HepG2 (cell line): ENCODE measurements around the gene L3MBTL4. TPM values are rescaled to one million over a fixed set of nuclear protein-coding genes. Genes with fewer than 3 reads are reported as not detected.

Experiments
- FIP1L1 ChIP-seq: fragments of 200-400 bp; formaldehyde crosslinking; IDR thresholded peaks from 2 replicates; pipeline ENCODE4 v1.6.1; 2018; ENCODE audit warnings: low read depth, mild to moderate bottlenecking, low read length, moderate library complexity, borderline replicate concordance; ENCODE audit not compliant: insufficient read depth
- FOXO1 ChIP-seq: sonication (generic); formaldehyde crosslinking; IDR thresholded peaks from 2 replicates; pipeline ENCODE4 v1.4.0; 2020; ENCODE audit warnings: missing genetic modification reagents
- GPN1 ChIP-seq: sonication (generic); formaldehyde crosslinking; IDR thresholded peaks from 2 replicates; pipeline ENCODE4 v1.5.1; 2020; ENCODE audit warnings: missing genetic modification reagents, borderline replicate concordance
- HMG20B ChIP-seq: conservative IDR thresholded peaks from 2 replicates; pipeline ENCODE4 v1.6.1; 2016; ENCODE audit warnings: missing genetic modification reagents, missing compliant biosample characterization
- IRX3 ChIP-seq: sonication (generic); formaldehyde crosslinking; IDR thresholded peaks from 2 replicates; pipeline ENCODE4 v1.8.1; 2023; ENCODE audit warnings: mild to moderate bottlenecking, low read depth, missing genetic modification reagents, borderline replicate concordance
- KDM6A ChIP-seq: IDR thresholded peaks from 2 replicates; pipeline ENCODE4 v1.6.1; 2016; ENCODE audit warnings: low read depth
- MIER3 ChIP-seq: IDR thresholded peaks from 2 replicates; pipeline ENCODE4 v1.6.1; 2016; ENCODE audit warnings: missing compliant biosample characterization, borderline replicate concordance
- MLLT10 ChIP-seq: sonication (generic); formaldehyde crosslinking; IDR thresholded peaks from 2 replicates; pipeline ENCODE4 v1.4.0; 2020; ENCODE audit warnings: missing genetic modification reagents
- MXI1 ChIP-seq: IDR thresholded peaks from 3 replicates; pipeline ENCODE4 v1.6.1; 2012; ENCODE audit warnings: low read depth, low read length, inconsistent platforms, borderline replicate concordance
- NFE2 ChIP-seq: sonication (generic); formaldehyde crosslinking; IDR thresholded peaks from 2 replicates; pipeline ENCODE4 v1.4.0; 2020; ENCODE audit warnings: missing genetic modification reagents
- PHF5A ChIP-seq: IDR thresholded peaks from one replicate; pipeline ENCODE4 v1.6.1; 2018; ENCODE audit warnings: low read depth, missing genetic modification reagents; ENCODE audit not compliant: unreplicated experiment
- RNF2 ChIP-seq: fragments of 450-650 bp; conservative IDR thresholded peaks from 2 replicates; pipeline ENCODE4 v1.6.1; 2016; ENCODE audit warnings: low read depth
- SAP130 ChIP-seq: IDR thresholded peaks from 2 replicates; pipeline ENCODE4 v1.6.1; 2016; ENCODE audit warnings: low read depth
- SOX6 ChIP-seq, 2 experiments: fragments of 450-650 bp in 1 of 2; sonication (generic) in 1 of 2; formaldehyde crosslinking in 1 of 2; IDR thresholded peaks; 2 replicates each; pipeline versions ENCODE4 v1.4.0 to v1.6.1; 2017 to 2020; ENCODE audit warnings: antibody characterized with exemption in 1 of 2, mild to moderate bottlenecking in 1 of 2, missing genetic modification reagents in 1 of 2
- TRIM24 ChIP-seq: sonication (generic); formaldehyde crosslinking; IDR thresholded peaks from 2 replicates; pipeline ENCODE4 v1.8.0; 2022; ENCODE audit warnings: mild to moderate bottlenecking, missing genetic modification reagents
- ZC3H13 ChIP-seq: sonication (generic); formaldehyde crosslinking; IDR thresholded peaks from 2 replicates; pipeline ENCODE4 v1.8.1; 2023; ENCODE audit warnings: mild to moderate bottlenecking, missing genetic modification reagents, moderate library complexity
- ZFX ChIP-seq: sonication (generic); formaldehyde crosslinking; IDR thresholded peaks from 2 replicates; pipeline ENCODE4 v1.4.0; 2020; ENCODE audit warnings: mild to moderate bottlenecking, low read depth, missing genetic modification reagents, moderate library complexity
- ZNF234 ChIP-seq: sonication (generic); formaldehyde crosslinking; conservative IDR thresholded peaks from 2 replicates; pipeline ENCODE4 v1.5.1; 2020; ENCODE audit warnings: mild to moderate bottlenecking, missing genetic modification reagents
- ZNF589 ChIP-seq: sonication (generic); formaldehyde crosslinking; conservative IDR thresholded peaks from 2 replicates; pipeline ENCODE4 v1.8.0; 2022; ENCODE audit warnings: mild to moderate bottlenecking, moderate library complexity, missing genetic modification reagents
- polyA plus RNA-seq, 8 experiments: library from polyadenylated mRNA; depleted of rRNA in 3 of 8; stranded (reverse) in 7 of 8; unstranded in 1 of 8; fragments of >200 nt; fragmentation: Illumina TruSeq in 4 of 8; extraction: Trizol in 4 of 8; gene quantifications; 2 replicates each; pipeline versions ENCODE4 v1.2.1 to v1.2.3, GENCODE V29; 2011 to 2016; ENCODE audit warnings: low read depth in 4 of 8, missing spikeins in 1 of 8, mixed read lengths in 1 of 8; ENCODE audit not compliant: insufficient read depth in 1 of 8
- total RNA-seq, 5 experiments: library from RNA; depleted of rRNA; stranded (reverse); fragments of >200 nt; fragmentation: Illumina TruSeq; extraction: Trizol; gene quantifications; 2 replicates each; pipeline ENCODE4 v1.2.3, GENCODE V29; 2016; ENCODE audit warnings: low read depth in 1 of 5
- TF ChIP-seq, protein P1 (sequence below): sonication (generic); formaldehyde crosslinking; IDR thresholded peaks from 2 replicates; pipeline ENCODE4 v1.4.0; 2020; ENCODE audit warnings: missing genetic modification reagents, borderline replicate concordance
- TF ChIP-seq, protein P2 (sequence below): IDR thresholded peaks from 2 replicates; pipeline ENCODE4 v1.6.1; 2012; ENCODE audit warnings: low read depth, low read length, improper control_type of control experiment
- TF ChIP-seq, protein P3 (sequence below): sonication (generic); formaldehyde crosslinking; IDR thresholded peaks from 2 replicates; pipeline ENCODE4 v1.8.0; 2022; ENCODE audit warnings: mild to moderate bottlenecking, missing genetic modification reagents; ENCODE audit not compliant: insufficient replicate concordance

Gene L3MBTL4
- total and polyA plus RNA-seq, 2 of the 13 experiments (the other 11 are each of a cell fraction or from before 2014, with no cell fraction given): 10.8 to 13.3 TPM

DNA sequence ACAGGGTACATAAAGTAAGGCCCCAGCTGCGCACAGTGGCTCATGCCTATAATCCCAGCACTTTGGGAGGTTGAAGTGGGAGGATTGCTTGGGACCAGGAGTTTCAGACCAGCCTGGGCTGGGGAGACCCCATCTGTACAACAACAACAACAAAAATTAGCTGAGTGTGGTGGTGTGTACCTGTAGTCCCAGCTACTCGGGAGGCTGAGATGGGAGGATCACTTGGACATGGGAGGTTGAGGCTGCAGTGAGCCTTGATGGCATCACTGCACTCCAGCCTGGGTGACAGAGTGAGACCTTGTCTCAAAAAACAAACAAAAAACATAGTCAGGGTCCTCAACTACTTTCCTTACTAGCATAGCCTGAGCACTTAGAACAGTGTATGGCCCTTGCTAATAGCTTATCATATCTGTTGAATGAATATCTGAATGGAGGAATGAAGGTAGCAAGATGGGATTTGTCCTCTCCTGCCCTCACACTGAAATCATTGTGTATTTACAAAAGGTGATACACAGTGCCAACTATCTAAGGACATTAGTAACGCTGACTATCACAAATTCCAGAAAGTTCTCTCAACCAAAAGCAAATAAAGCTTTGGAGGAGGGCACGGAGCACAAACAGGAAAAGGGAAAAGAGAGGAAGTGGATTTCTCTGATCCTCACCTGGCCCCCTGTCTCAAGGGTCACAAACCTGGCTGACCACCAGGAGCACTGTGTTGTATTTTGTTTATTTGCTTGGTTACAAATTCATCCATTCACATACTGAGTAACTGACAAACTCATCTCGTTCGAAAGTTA, 38.1 kb downstream of the L3MBTL4 start (continued):
- TF ChIP-seq, protein P1, sequence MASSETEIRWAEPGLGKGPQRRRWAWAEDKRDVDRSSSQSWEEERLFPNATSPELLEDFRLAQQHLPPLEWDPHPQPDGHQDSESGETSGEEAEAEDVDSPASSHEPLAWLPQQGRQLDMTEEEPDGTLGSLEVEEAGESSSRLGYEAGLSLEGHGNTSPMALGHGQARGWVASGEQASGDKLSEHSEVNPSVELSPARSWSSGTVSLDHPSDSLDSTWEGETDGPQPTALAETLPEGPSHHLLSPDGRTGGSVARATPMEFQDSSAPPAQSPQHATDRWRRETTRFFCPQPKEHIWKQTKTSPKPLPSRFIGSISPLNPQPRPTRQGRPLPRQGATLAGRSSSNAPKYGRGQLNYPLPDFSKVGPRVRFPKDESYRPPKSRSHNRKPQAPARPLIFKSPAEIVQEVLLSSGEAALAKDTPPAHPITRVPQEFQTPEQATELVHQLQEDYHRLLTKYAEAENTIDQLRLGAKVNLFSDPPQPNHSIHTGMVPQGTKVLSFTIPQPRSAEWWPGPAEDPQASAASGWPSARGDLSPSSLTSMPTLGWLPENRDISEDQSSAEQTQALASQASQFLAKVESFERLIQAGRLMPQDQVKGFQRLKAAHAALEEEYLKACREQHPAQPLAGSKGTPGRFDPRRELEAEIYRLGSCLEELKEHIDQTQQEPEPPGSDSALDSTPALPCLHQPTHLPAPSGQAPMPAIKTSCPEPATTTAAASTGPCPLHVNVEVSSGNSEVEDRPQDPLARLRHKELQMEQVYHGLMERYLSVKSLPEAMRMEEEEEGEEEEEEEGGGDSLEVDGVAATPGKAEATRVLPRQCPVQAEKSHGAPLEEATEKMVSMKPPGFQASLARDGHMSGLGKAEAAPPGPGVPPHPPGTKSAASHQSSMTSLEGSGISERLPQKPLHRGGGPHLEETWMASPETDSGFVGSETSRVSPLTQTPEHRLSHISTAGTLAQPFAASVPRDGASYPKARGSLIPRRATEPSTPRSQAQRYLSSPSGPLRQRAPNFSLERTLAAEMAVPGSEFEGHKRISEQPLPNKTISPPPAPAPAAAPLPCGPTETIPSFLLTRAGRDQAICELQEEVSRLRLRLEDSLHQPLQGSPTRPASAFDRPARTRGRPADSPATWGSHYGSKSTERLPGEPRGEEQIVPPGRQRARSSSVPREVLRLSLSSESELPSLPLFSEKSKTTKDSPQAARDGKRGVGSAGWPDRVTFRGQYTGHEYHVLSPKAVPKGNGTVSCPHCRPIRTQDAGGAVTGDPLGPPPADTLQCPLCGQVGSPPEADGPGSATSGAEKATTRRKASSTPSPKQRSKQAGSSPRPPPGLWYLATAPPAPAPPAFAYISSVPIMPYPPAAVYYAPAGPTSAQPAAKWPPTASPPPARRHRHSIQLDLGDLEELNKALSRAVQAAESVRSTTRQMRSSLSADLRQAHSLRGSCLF (CRISPR knock-in tag): no peak
- no peak for TF ChIP-seq ZC3H13 (CRISPR knock-in tag)
- 0 out of 2 replicates have a peak, but pooled peaks have one; percentile 13 for TF ChIP-seq HMG20B
- TF ChIP-seq TRIM24 (CRISPR knock-in tag): 0 out of 2 replicates have a peak, but pooled peaks have one; percentile 44
- no peak for TF ChIP-seq ZNF234 (CRISPR knock-in tag)
- no peak for TF ChIP-seq RNF2
- TF ChIP-seq, protein P2, sequence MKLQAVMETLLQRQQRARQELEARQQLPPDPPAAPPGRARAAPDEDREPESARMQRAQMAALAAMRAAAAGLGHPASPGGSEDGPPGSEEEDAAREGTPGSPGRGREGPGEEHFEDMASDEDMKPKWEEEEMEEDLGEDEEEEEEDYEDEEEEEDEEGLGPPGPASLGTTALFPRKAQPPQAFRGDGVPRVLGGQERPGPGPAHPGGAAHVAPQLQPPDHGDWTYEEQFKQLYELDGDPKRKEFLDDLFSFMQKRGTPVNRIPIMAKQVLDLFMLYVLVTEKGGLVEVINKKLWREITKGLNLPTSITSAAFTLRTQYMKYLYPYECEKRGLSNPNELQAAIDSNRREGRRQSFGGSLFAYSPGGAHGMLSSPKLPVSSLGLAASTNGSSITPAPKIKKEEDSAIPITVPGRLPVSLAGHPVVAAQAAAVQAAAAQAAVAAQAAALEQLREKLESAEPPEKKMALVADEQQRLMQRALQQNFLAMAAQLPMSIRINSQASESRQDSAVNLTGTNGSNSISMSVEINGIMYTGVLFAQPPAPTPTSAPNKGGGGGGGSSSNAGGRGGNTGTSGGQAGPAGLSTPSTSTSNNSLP: no peak
- TF ChIP-seq, protein P3, sequence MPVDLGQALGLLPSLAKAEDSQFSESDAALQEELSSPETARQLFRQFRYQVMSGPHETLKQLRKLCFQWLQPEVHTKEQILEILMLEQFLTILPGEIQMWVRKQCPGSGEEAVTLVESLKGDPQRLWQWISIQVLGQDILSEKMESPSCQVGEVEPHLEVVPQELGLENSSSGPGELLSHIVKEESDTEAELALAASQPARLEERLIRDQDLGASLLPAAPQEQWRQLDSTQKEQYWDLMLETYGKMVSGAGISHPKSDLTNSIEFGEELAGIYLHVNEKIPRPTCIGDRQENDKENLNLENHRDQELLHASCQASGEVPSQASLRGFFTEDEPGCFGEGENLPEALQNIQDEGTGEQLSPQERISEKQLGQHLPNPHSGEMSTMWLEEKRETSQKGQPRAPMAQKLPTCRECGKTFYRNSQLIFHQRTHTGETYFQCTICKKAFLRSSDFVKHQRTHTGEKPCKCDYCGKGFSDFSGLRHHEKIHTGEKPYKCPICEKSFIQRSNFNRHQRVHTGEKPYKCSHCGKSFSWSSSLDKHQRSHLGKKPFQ (CRISPR knock-in tag): no peak
- TF ChIP-seq SAP130 (CRISPR knock-in tag): peak; percentile 74
- no peak; the same call in 1 of the 2 replicates for TF ChIP-seq ZFX
- TF ChIP-seq MXI1: no peak
- no peak for TF ChIP-seq MLLT10 (CRISPR knock-in tag)
- TF ChIP-seq NFE2 (CRISPR knock-in tag): no peak
- peak; percentile 46 for TF ChIP-seq KDM6A (CRISPR knock-in tag)
- no peak for TF ChIP-seq PHF5A (CRISPR knock-in tag)
- TF ChIP-seq FIP1L1: no peak
- peak; percentile 72; the same call in 1 of the 2 replicates for TF ChIP-seq FOXO1 (CRISPR knock-in tag)
- no peak for TF ChIP-seq GPN1 (CRISPR knock-in tag)
- no peak for TF ChIP-seq SOX6 (IDR thresholded peaks at IDR 0.05)
- TF ChIP-seq SOX6 (CRISPR knock-in tag; IDR thresholded peaks at IDR 0.05): peak; percentile 76
- TF ChIP-seq ZNF589: no peak
- no peak for TF ChIP-seq IRX3 (CRISPR knock-in tag)
- TF ChIP-seq MIER3 (CRISPR knock-in tag): no peak; the same call in 1 of the 2 replicates
